ENCODE data around the gene CHD5.

DNA sequence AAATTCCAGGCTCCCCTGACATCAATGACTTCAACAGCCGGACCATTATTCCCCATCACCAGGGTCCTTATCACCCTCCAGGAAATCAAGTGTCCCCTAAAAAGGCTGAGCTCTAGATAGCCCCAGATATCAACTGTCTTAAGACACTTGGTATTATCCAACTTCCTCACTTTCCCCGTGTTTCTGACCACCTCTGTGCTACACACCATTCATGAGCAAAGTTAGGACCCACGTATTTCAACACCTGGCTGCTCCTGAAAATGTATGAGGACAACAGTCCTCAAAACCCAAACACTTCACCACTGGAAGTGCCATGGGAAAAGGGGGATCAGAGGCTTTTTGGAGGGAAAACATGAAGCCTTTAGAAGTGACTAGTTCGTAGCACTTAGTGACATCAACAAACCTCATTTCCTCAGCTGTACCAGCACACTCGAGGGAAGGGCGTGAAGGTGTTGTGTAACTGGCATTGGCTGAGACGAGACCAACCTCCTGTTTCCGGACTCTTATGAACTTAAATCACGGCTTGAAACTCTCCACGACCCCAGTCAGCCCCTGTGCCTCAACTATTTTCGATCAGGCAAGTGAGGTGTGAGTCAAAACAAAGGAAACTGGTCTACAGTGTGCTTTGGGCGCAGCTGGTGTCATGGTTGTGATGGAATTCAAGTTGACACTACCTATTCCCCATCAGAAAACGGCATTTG lies 4.1 kb upstream of the CHD5 start:
- TF ChIP-seq POLR2A (IDR thresholded peaks at IDR 0.05): no peak
- TF ChIP-seq, protein P1, sequence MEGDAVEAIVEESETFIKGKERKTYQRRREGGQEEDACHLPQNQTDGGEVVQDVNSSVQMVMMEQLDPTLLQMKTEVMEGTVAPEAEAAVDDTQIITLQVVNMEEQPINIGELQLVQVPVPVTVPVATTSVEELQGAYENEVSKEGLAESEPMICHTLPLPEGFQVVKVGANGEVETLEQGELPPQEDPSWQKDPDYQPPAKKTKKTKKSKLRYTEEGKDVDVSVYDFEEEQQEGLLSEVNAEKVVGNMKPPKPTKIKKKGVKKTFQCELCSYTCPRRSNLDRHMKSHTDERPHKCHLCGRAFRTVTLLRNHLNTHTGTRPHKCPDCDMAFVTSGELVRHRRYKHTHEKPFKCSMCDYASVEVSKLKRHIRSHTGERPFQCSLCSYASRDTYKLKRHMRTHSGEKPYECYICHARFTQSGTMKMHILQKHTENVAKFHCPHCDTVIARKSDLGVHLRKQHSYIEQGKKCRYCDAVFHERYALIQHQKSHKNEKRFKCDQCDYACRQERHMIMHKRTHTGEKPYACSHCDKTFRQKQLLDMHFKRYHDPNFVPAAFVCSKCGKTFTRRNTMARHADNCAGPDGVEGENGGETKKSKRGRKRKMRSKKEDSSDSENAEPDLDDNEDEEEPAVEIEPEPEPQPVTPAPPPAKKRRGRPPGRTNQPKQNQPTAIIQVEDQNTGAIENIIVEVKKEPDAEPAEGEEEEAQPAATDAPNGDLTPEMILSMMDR (IDR thresholded peaks at IDR 0.05): no peak
